Transverse colon (tissue), 4 donors: ENCODE measurements around the gene PPM1B.

Experiments used
- POLR2AphosphoS5 ChIP-seq, 3 donors: sonication (generic); formaldehyde crosslinking; IDR thresholded peaks; one replicate each; pipeline ENCODE4 v1.6.1; 2016; ENCODE audit warnings: antibody characterized with exemption in 3 of 3
- TF ChIP-seq, protein P1 (sequence below), 5 experiments: fragments of 200-600 bp in 3 of 5; fragments of 450-650 bp in 2 of 5; sonication (generic) in 3 of 5; IDR thresholded peaks; 1 replicate in 2 of 5; 2 replicates in 3 of 5; pipeline ENCODE4 v1.5.1; 2016 to 2017; ENCODE audit warnings: antibody characterized with exemption in 5 of 5, inconsistent platforms in 3 of 5, mild to moderate bottlenecking in 2 of 5, moderate library complexity in 1 of 5

GRCh38 chr2:44124500-44124899 lies 44.2 kb upstream of the PPM1B start:
- no peak for TF ChIP-seq POLR2AphosphoS5 (IDR thresholded peaks at IDR 0.05)
- TF ChIP-seq, protein P1, sequence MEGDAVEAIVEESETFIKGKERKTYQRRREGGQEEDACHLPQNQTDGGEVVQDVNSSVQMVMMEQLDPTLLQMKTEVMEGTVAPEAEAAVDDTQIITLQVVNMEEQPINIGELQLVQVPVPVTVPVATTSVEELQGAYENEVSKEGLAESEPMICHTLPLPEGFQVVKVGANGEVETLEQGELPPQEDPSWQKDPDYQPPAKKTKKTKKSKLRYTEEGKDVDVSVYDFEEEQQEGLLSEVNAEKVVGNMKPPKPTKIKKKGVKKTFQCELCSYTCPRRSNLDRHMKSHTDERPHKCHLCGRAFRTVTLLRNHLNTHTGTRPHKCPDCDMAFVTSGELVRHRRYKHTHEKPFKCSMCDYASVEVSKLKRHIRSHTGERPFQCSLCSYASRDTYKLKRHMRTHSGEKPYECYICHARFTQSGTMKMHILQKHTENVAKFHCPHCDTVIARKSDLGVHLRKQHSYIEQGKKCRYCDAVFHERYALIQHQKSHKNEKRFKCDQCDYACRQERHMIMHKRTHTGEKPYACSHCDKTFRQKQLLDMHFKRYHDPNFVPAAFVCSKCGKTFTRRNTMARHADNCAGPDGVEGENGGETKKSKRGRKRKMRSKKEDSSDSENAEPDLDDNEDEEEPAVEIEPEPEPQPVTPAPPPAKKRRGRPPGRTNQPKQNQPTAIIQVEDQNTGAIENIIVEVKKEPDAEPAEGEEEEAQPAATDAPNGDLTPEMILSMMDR (IDR thresholded peaks at IDR 0.05), result no peak
